HEK293 (cell line): Measurements from ENCODE around the gene SHISAL2A.

Experiments
- CTCF ChIA-PET: fragments of 350-600 bp; formaldehyde crosslinking; extraction: SDS; loops from one replicate; lab custom pipeline; 2021; ENCODE audit warnings: antibody characterized with exemption; lab: Yijun Ruan, JAX
- POLR2A ChIA-PET: fragments of 300-600 bp; formaldehyde crosslinking; extraction: SDS; loops from one replicate; lab custom pipeline; 2020; ENCODE audit warnings: antibody characterized with exemption, inconsistent platforms; lab: Yijun Ruan, JAX
- H3K27ac ChIP-seq: fragments of 200-500 bp; sonication (Bioruptor generic); 2 replicates; pipeline ENCODE4 v1.5.1; 2014; ENCODE audit warnings: low read depth, low read length, control low read depth, inconsistent platforms; ENCODE audit errors: extremely low read depth
- H3K36me3 ChIP-seq, 2 experiments: fragments of 200-500 bp in 1 of 2; sonication (Bioruptor generic) in 1 of 2; 1 replicate in 1 of 2; 2 replicates in 1 of 2; pipeline ENCODE4 v1.5.1; 2014 to 2017; ENCODE audit warnings: inconsistent platforms in 2 of 2, low read length in 2 of 2; ENCODE audit not compliant: control insufficient read depth in 2 of 2, insufficient read depth in 1 of 2
- H3K4me1 ChIP-seq: fragments of 200-500 bp; sonication (Bioruptor generic); 2 replicates; pipeline ENCODE4 v1.5.1; 2014; ENCODE audit warnings: mild to moderate bottlenecking, low read length, inconsistent platforms; ENCODE audit not compliant: control insufficient read depth, insufficient read depth
- H3K4me3 ChIP-seq: 2 replicates; pipeline ENCODE4 v1.5.1; 2011; ENCODE audit warnings: low read depth, mild to moderate bottlenecking, control low read depth, low read length, moderate library complexity
- H3K9me3 ChIP-seq: fragments of 200-500 bp; sonication (Bioruptor generic); 2 replicates; pipeline ENCODE4 v1.5.1; 2014; ENCODE audit warnings: low read depth, low read length, inconsistent platforms; ENCODE audit not compliant: control insufficient read depth, insufficient read depth
- GFI1B ChIP-seq: fragments of 450-650 bp; formaldehyde crosslinking; IDR thresholded peaks from 2 replicates; pipeline ENCODE4 v1.5.1; 2016; ENCODE audit warnings: missing biosample characterization, missing genetic modification characterization
- GLIS1 ChIP-seq: fragments of 450-650 bp; formaldehyde crosslinking; IDR thresholded peaks from 2 replicates; pipeline ENCODE4 v1.5.1; 2016; ENCODE audit warnings: missing biosample characterization, missing genetic modification characterization
- HOXD13 ChIP-seq: sonication (generic); formaldehyde crosslinking; IDR thresholded peaks from 2 replicates; pipeline ENCODE4 v1.8.0; 2022; ENCODE audit warnings: missing genetic modification reagents, borderline replicate concordance
- ZBTB17 ChIP-seq: fragments of 450-650 bp; formaldehyde crosslinking; IDR thresholded peaks from 2 replicates; pipeline ENCODE4 v1.5.1; 2016; ENCODE audit warnings: missing biosample characterization, missing genetic modification characterization
- ZBTB20 ChIP-seq: fragments of 450-650 bp; formaldehyde crosslinking; IDR thresholded peaks from 2 replicates; pipeline ENCODE4 v1.5.1; 2016; ENCODE audit warnings: missing biosample characterization, missing genetic modification characterization
- ZBTB7A ChIP-seq: fragments of 450-650 bp; formaldehyde crosslinking; IDR thresholded peaks from 2 replicates; pipeline ENCODE4 v1.5.1; 2016; ENCODE audit warnings: low read depth, missing biosample characterization, missing genetic modification characterization
- ZNF223 ChIP-seq: fragments of 450-650 bp; formaldehyde crosslinking; IDR thresholded peaks from 2 replicates; pipeline ENCODE4 v1.5.1; 2016; ENCODE audit warnings: missing biosample characterization, missing genetic modification characterization
- ZNF341 ChIP-seq: fragments of 450-650 bp; formaldehyde crosslinking; IDR thresholded peaks from 2 replicates; pipeline ENCODE4; 2016; ENCODE audit warnings: low read depth, missing biosample characterization, missing genetic modification characterization
- ZNF777 ChIP-seq: fragments of 450-650 bp; formaldehyde crosslinking; IDR thresholded peaks from 2 replicates; pipeline ENCODE4 v1.5.1; 2017; ENCODE audit warnings: missing biosample characterization, missing genetic modification characterization, borderline replicate concordance
- TF ChIP-seq, protein P1 (sequence below): fragments of 450-650 bp; formaldehyde crosslinking; IDR thresholded peaks from 2 replicates; pipeline ENCODE4 v1.5.1; 2016; ENCODE audit warnings: missing biosample characterization, missing genetic modification characterization
- TF ChIP-seq, protein P2 (sequence below): IDR thresholded peaks from 2 replicates; pipeline ENCODE4 v1.6.1; 2011; ENCODE audit warnings: mild to moderate bottlenecking, low read depth, low read length, borderline replicate concordance
- TF ChIP-seq, protein P3 (sequence below): fragments of 450-650 bp; formaldehyde crosslinking; conservative IDR thresholded peaks from 2 replicates; pipeline ENCODE4 v1.5.1; 2016; ENCODE audit warnings: low read depth, missing biosample characterization, missing genetic modification characterization

The SHISAL2A gene

DNA sequence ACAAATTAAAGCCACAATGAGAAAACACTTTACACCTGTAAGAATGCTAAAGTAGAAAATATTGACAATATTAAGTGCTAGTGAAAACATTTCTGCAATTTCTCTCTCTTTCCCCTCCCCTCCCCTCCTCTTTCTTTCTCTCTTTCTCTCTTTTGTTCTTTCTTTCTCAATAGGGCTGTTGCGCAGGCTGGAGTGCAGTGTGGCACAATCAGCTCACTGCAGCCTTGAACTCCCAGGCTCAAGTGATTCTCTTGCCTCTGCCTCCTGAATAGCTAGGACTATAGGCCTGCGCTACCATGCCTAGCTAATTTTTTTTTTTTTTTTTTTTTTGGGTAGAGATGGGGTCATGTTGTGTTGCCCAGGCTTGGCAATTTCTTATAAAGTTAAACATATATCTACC lies 5.9 kb upstream of the SHISAL2A start:
- TF ChIP-seq ZNF223 (tag by site-specific recombination) = peak; percentile 65; the same call in 1 of the 2 replicates
- TF ChIP-seq, protein P1, sequence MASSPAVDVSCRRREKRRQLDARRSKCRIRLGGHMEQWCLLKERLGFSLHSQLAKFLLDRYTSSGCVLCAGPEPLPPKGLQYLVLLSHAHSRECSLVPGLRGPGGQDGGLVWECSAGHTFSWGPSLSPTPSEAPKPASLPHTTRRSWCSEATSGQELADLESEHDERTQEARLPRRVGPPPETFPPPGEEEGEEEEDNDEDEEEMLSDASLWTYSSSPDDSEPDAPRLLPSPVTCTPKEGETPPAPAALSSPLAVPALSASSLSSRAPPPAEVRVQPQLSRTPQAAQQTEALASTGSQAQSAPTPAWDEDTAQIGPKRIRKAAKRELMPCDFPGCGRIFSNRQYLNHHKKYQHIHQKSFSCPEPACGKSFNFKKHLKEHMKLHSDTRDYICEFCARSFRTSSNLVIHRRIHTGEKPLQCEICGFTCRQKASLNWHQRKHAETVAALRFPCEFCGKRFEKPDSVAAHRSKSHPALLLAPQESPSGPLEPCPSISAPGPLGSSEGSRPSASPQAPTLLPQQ (tag by site-specific recombination) = no peak
- Histone ChIP-seq H3K4me3 (no peak overlapping the region), H3K27ac (no peak overlapping the region), H3K9me3 (no peaks in the 10 kb centered on the region), H3K36me3 (no peaks in the 10 kb centered on the region), H3K4me1 (no peaks in the 10 kb centered on the region)
- ChIA-PET POLR2A (interaction anchor here (0.6 to 1.4 kb wide), 2 partner anchors 74 to 565 kb away, joined by 3 read pairs; partner anchors contain the start of gene TUT4), CTCF (interaction anchor here (0.6 to 0.7 kb wide), 2 partner anchors 36 to 560 kb away, joined by 3 read pairs; no protein-coding TSS in a partner anchor)

DNA sequence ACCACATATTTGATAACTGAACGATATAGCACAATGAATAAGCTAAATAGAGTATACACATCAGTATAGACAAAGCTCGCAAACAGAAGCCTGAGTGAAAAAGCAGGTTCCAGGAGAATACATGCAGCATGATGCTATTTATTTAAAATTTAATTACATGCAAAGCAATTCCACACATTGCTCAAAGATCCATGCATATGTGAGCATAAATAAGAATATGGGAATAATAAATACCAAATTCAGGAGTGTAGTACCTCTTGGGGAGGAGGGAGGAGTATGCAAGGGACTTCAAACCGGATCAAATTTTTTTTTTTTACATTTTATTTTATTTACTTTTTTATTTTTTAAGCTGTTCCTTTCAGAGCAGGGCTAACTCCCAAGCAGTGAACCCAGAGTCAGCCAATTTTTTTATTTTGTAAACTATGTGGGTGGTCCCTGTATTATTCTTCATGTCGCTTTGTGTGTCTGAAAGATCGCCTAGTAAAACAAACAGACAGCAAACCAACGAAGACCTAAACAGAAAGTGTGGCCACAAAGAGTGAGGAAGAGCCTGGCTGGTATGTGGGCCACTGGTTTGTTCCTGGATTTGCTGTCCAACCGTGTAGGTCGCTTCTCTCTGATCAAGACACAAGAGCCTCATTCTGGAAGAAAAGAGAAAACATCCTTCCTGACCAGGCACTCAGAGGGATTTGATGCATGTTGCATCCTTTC lies 4.2 kb upstream of the SHISAL2A start:
- Histone ChIP-seq H3K9me3 (no peaks in the 10 kb centered on the region), H3K27ac (no peak overlapping the region), H3K4me3 (no peak overlapping the region), H3K36me3 (no peaks in the 10 kb centered on the region), H3K4me1 (no peaks in the 10 kb centered on the region)
- ChIA-PET POLR2A (interaction anchor here (1.4 kb wide), 1 partner anchor 76 kb away, joined by 3 read pairs; the partner anchor contains the start of gene TUT4), CTCF (interaction anchor here (0.7 kb wide), 1 partner anchor 512 kb away, joined by 3 read pairs; no protein-coding TSS in a partner anchor)
- no peak for TF ChIP-seq ZNF777
- 0 out of 2 replicates have a peak, but pooled peaks have one; percentile 14 for TF ChIP-seq ZBTB17 (tag by site-specific recombination)

DNA sequence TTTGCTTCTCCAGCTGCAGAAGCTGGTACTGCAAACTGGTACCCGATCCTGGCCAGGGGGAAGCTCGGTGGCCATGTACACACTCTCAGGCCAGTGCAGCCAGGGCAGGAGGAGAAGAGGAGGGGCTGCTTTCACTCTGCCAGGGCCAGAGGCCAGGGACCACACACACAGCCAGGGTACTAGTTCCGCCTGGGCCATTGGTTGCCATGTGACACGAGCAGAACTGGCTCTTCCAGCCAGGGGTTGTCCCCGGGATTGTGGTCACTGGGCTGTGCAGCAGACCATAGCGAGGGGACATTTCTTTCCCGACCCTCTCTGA lies 3.7 kb upstream of the SHISAL2A start:
- ChIA-PET POLR2A (no interaction called here), CTCF (interaction anchor here (0.7 kb wide), 1 partner anchor 512 kb away, joined by 3 read pairs; no protein-coding TSS in a partner anchor)
- Histone ChIP-seq H3K4me1 (no peaks in the 10 kb centered on the region), H3K27ac (no peak overlapping the region), H3K36me3 (no peaks in the 10 kb centered on the region), H3K9me3 (no peaks in the 10 kb centered on the region), H3K4me3 (no peak overlapping the region)
- TF ChIP-seq GLIS1 = no peak
- TF ChIP-seq, protein P2, sequence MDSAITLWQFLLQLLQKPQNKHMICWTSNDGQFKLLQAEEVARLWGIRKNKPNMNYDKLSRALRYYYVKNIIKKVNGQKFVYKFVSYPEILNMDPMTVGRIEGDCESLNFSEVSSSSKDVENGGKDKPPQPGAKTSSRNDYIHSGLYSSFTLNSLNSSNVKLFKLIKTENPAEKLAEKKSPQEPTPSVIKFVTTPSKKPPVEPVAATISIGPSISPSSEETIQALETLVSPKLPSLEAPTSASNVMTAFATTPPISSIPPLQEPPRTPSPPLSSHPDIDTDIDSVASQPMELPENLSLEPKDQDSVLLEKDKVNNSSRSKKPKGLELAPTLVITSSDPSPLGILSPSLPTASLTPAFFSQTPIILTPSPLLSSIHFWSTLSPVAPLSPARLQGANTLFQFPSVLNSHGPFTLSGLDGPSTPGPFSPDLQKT = no peak
- TF ChIP-seq ZNF341 (tag by site-specific recombination) = peak; percentile 75
- no peak for TF ChIP-seq ZBTB20
- TF ChIP-seq, protein P3, sequence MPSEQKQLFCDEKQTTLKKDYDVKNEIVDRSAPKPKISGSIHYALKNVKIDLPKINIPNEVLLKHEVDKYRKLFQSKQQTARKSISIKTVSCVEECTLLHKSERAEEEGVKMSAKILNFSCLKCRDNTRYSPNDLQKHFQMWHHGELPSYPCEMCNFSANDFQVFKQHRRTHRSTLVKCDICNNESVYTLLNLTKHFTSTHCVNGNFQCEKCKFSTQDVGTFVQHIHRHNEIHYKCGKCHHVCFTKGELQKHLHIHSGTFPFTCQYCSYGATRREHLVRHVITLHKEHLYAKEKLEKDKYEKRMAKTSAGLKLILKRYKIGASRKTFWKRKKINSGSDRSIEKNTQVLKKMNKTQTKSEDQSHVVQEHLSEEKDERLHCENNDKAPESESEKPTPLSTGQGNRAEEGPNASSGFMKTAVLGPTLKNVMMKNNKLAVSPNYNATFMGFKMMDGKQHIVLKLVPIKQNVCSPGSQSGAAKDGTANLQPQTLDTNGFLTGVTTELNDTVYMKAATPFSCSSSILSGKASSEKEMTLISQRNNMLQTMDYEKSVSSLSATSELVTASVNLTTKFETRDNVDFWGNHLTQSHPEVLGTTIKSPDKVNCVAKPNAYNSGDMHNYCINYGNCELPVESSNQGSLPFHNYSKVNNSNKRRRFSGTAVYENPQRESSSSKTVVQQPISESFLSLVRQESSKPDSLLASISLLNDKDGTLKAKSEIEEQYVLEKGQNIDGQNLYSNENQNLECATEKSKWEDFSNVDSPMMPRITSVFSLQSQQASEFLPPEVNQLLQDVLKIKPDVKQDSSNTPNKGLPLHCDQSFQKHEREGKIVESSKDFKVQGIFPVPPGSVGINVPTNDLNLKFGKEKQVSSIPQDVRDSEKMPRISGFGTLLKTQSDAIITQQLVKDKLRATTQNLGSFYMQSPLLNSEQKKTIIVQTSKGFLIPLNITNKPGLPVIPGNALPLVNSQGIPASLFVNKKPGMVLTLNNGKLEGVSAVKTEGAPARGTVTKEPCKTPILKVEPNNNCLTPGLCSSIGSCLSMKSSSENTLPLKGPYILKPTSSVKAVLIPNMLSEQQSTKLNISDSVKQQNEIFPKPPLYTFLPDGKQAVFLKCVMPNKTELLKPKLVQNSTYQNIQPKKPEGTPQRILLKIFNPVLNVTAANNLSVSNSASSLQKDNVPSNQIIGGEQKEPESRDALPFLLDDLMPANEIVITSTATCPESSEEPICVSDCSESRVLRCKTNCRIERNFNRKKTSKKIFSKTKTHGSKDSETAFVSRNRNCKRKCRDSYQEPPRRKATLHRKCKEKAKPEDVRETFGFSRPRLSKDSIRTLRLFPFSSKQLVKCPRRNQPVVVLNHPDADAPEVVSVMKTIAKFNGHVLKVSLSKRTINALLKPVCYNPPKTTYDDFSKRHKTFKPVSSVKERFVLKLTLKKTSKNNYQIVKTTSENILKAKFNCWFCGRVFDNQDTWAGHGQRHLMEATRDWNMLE = no peak
- no peak for TF ChIP-seq ZBTB7A (tag by site-specific recombination)
- TF ChIP-seq GFI1B (tag by site-specific recombination) = no peak
- no peak for TF ChIP-seq HOXD13
